Panc1 (cell line): ENCODE results near the gene DOCK1. TPM values are rescaled to one million over a fixed set of nuclear protein-coding genes. Genes with fewer than 3 reads are reported as not detected.

Experiments used
- ATAC-seq: fragments of 200-7000 bp; cut with Tn5 transposase; 2 replicates; pipeline ENCODE4 v1.9.1; 2020; ENCODE audit warnings: mild to moderate bottlenecking, moderate library complexity
- BruUV-seq: library from RNA; stranded (reverse); fragments of 400-500 nt; replicated peaks from 2 replicates; lab custom pipeline; 2021; lab: Mats Ljungman, UMichigan
- CTCF ChIA-PET: fragments of 300-600 bp; sonication (Branson Sonifier 250); formaldehyde crosslinking; loops from one replicate; lab custom pipeline; 2022; ENCODE audit warnings: antibody characterized with exemption; lab: Charles Lee
- POLR2A ChIA-PET: fragments of 300-600 bp; sonication (Branson Sonifier 250); formaldehyde crosslinking; loops from one replicate; lab custom pipeline; 2022; ENCODE audit warnings: antibody characterized with exemption; lab: Charles Lee
- DNase-seq: peaks from one replicate; pipeline ENCODE4 v3.0.0-alpha.2; 2010; ENCODE audit warnings: low read depth, low spot score
- H3K27ac ChIP-seq: 2 replicates; pipeline ENCODE4 v1.5.1; 2011; ENCODE audit warnings: mild to moderate bottlenecking, low read length, inconsistent platforms
- H3K27me3 ChIP-seq: fragments of 200-500 bp; sonication (Bioruptor generic); 2 replicates; pipeline ENCODE4 v1.6.0; 2014; ENCODE audit warnings: low read length, inconsistent platforms; ENCODE audit not compliant: control insufficient read depth, insufficient read depth
- H3K36me3 ChIP-seq: fragments of 200-500 bp; sonication (Bioruptor generic); 2 replicates; pipeline ENCODE4 v1.5.1; 2014; ENCODE audit warnings: inconsistent platforms, mild to moderate bottlenecking, low read length, moderate library complexity; ENCODE audit not compliant: control insufficient read depth, insufficient read depth
- H3K4me1 ChIP-seq: 2 replicates; pipeline ENCODE4 v1.5.1; 2011; ENCODE audit warnings: inconsistent platforms, mild to moderate bottlenecking, low read length, moderate library complexity; ENCODE audit not compliant: control insufficient read depth, insufficient read depth
- H3K4me3 ChIP-seq, 2 experiments: 2 replicates each; pipeline ENCODE4 v1.5.1; 2011 to 2012; ENCODE audit warnings: low read depth in 2 of 2, low read length in 2 of 2, mild to moderate bottlenecking in 2 of 2, inconsistent platforms in 1 of 2, moderate library complexity in 1 of 2
- H3K9me3 ChIP-seq: fragments of 200-500 bp; sonication (Bioruptor generic); 2 replicates; pipeline ENCODE4 v1.5.1; 2014; ENCODE audit warnings: low read depth, mild to moderate bottlenecking, inconsistent platforms, low read length, moderate library complexity; ENCODE audit not compliant: control insufficient read depth, insufficient read depth
- CTCF ChIP-seq: fragments of 450-650 bp; IDR thresholded peaks from 2 replicates; pipeline ENCODE4 v1.5.1; 2017; ENCODE audit warnings: mild to moderate bottlenecking
- POLR2AphosphoS5 ChIP-seq: IDR thresholded peaks from 2 replicates; pipeline ENCODE4 v1.6.1; 2012; ENCODE audit warnings: mild to moderate bottlenecking, low read depth, low read length, moderate library complexity
- REST ChIP-seq, 2 experiments: IDR thresholded peaks; 2 replicates each; pipeline ENCODE4 v1.6.1; 2011 to 2012; ENCODE audit warnings: low read depth in 2 of 2, control low read depth in 1 of 2, low read length in 1 of 2, mild to moderate bottlenecking in 1 of 2, moderate library complexity in 1 of 2; ENCODE audit not compliant: insufficient read depth in 1 of 2
- SIN3A ChIP-seq: IDR thresholded peaks from 2 replicates; pipeline ENCODE4 v1.6.1; 2012; ENCODE audit warnings: low read depth, mild to moderate bottlenecking, low read length, moderate library complexity, borderline replicate concordance; ENCODE audit not compliant: insufficient read depth
- TCF7L2 ChIP-seq: IDR thresholded peaks from 2 replicates; pipeline ENCODE4 v1.6.1; 2011; ENCODE audit warnings: mild to moderate bottlenecking, low read depth, low read length, inconsistent platforms
- in situ Hi-C: cut with HindIII; loops from 2 replicates; pipeline ENCODE4 v1.10.0; 2016; ENCODE audit warnings: low sequenced_read_pairs, low pct_unique_long_range_greater_than_20kb
- intact Hi-C: fragments of 100-400 bp; cut with micrococcal nuclease; formaldehyde crosslinking; loops from one replicate; pipeline ENCODE4 v1.10.0; 2022; ENCODE audit not compliant: unreplicated experiment
- total RNA-seq: library from RNA; stranded (reverse); gene quantifications from one replicate; pipeline ENCODE4 v1.2.1, GENCODE V29; 2021; ENCODE audit not compliant: unreplicated experiment

The DOCK1 gene
- total RNA-seq, 1 experiment from 2014 or later = 67.6 TPM

GRCh38 chr10:127039435-127039834 lies 134.2 kb downstream of the DOCK1 start:
- no peak for DNase-seq
- H3K4me3 ChIP-seq = no peak overlapping the region
- no peaks in the 10 kb centered on the region for H3K27me3 ChIP-seq
- in situ Hi-C loops (no loop called here), intact Hi-C loops (no loop called here)
- no peaks in the 10 kb centered on the region for H3K9me3 ChIP-seq
- no peaks in the 10 kb centered on the region for H3K4me1 ChIP-seq
- TF ChIP-seq POLR2AphosphoS5 (no peak), CTCF (no peak), REST (IDR thresholded peaks at IDR 0.05; ENCODE audit: insufficient read depth in 1 of 2, low read depth in 2 of 2, low read length in 1 of 2) (no peak), TCF7L2 (no peak), SIN3A (no peak)
- H3K36me3 ChIP-seq = peaks cover 12% of the 10 kb centered on the region
- ATAC-seq = no peak
- no TSS peak for BruUV-seq
- no peak overlapping the region for H3K27ac ChIP-seq
- POLR2A ChIA-PET = no interaction called here
- CTCF ChIA-PET = no interaction called here

GRCh38 chr10:127040756-127041155 lies 135.5 kb downstream of the DOCK1 start:
- ChIA-PET CTCF (no interaction called here), POLR2A (no interaction called here)
- Histone ChIP-seq H3K36me3 (peaks cover 12% of the 10 kb centered on the region), H3K9me3 (no peaks in the 10 kb centered on the region), H3K4me3 (no peak overlapping the region), H3K27me3 (no peaks in the 10 kb centered on the region), H3K27ac (no peak overlapping the region), H3K4me1 (no peaks in the 10 kb centered on the region)
- in situ Hi-C loops = no loop called here
- no TSS peak for BruUV-seq
- intact Hi-C loops = no loop called here
- ATAC-seq (no peak), DNase-seq (no peak)
- TF ChIP-seq CTCF = no peak
- no peak for TF ChIP-seq TCF7L2
- TF ChIP-seq REST (IDR thresholded peaks at IDR 0.05; ENCODE audit: insufficient read depth in 1 of 2, low read depth in 2 of 2, low read length in 1 of 2) = no peak
- TF ChIP-seq POLR2AphosphoS5 = no peak
- TF ChIP-seq SIN3A = no peak
